B cell (primary cell): ENCODE measurements around the gene FBXL13. TPM values are rescaled to one million over a fixed set of nuclear protein-coding genes. Genes with fewer than 3 reads are reported as not detected.
"Not testable (repeated sequence)": the region's sequence is repeated elsewhere in the genome, so short reads cannot be mapped to it uniquely, and the experiment has no call there.

ENCODE experiments used
- ATAC-seq: fragments of 200-7000 bp; cut with Tn5 transposase; one replicate; pipeline ENCODE4 v1.10.0; 2021; ENCODE audit warnings: low read depth, mild to moderate bottlenecking, moderate number of reproducible peaks, moderate library complexity
- CTCF ChIA-PET: fragments of 350-600 bp; sonication (Branson Sonifier 250); formaldehyde crosslinking; loops from one replicate; lab custom pipeline; 2021; ENCODE audit warnings: antibody characterized with exemption, inconsistent platforms; lab: Charles Lee
- POLR2A ChIA-PET: fragments of 350-600 bp; sonication (Branson Sonifier 250); formaldehyde crosslinking; loops from one replicate; lab custom pipeline; 2021; ENCODE audit warnings: antibody characterized with exemption; lab: Charles Lee
- DNase-seq: peaks from one replicate; pipeline ENCODE4 v3.0.0; 2013
- H2AFZ ChIP-seq: 2 replicates; pipeline ENCODE4 v1.6.1; 2012; ENCODE audit warnings: mild to moderate bottlenecking, low read depth, low read length; ENCODE audit not compliant: insufficient read depth, poor library complexity, severe bottlenecking
- H3K27ac ChIP-seq, 2 donors: 1 replicate in 1 of 2; 2 replicates in 1 of 2; pipeline ENCODE4 v1.5.1; 2012 to 2013; ENCODE audit warnings: low read length in 2 of 2, mild to moderate bottlenecking in 2 of 2, moderate library complexity in 1 of 2
- H3K27me3 ChIP-seq, 4 experiments: fragments of 200-600 bp in 1 of 4; sonication (generic) in 1 of 4; replicated peaks in 1 of 4; 1 replicate in 2 of 4; 2 replicates in 2 of 4; pipeline versions ENCODE4 v1.6.1 to v1.7.0; 2013 to 2016; ENCODE audit warnings: low read length in 3 of 4, mild to moderate bottlenecking in 2 of 4, mixed read lengths in 1 of 4, moderate library complexity in 1 of 4; ENCODE audit not compliant: insufficient read depth in 4 of 4, control insufficient read depth in 3 of 4; ENCODE audit errors: control extremely low read depth in 1 of 4
- H3K36me3 ChIP-seq, 2 experiments: replicated peaks in 1 of 2; 1 replicate in 1 of 2; 2 replicates in 1 of 2; pipeline versions ENCODE4 v1.6.1 to v1.7.1; 2013; ENCODE audit warnings: low read length in 1 of 2; ENCODE audit not compliant: insufficient read depth in 2 of 2, control insufficient read depth in 1 of 2; ENCODE audit errors: control extremely low read depth in 1 of 2, extremely low read depth in 1 of 2
- H3K4me1 ChIP-seq, 2 donors: fragments of 200-600 bp in 1 of 2; sonication (generic) in 1 of 2; 1 replicate in 1 of 2; 2 replicates in 1 of 2; pipeline versions ENCODE4 v1.5.1 to v1.6.1; 2013 to 2017; ENCODE audit warnings: low read length in 2 of 2; ENCODE audit not compliant: control insufficient read depth in 2 of 2, insufficient read depth in 2 of 2
- H3K4me2 ChIP-seq: replicated peaks from 2 replicates; pipeline ENCODE3; 2012; ENCODE audit warnings: mild to moderate bottlenecking, low read depth, low read length; ENCODE audit not compliant: poor library complexity, severe bottlenecking
- H3K4me3 ChIP-seq, 5 experiments: fragments of 200-600 bp in 1 of 5; sonication (generic) in 1 of 5; 1 replicate in 3 of 5; 2 replicates in 2 of 5; pipeline versions ENCODE4 v1.5.1 to v1.7.0; 2011 to 2016; ENCODE audit warnings: low read length in 4 of 5, mild to moderate bottlenecking in 4 of 5, low read depth in 2 of 5, control low read depth in 1 of 5, moderate library complexity in 1 of 5; ENCODE audit not compliant: insufficient read depth in 1 of 5; ENCODE audit errors: control extremely low read depth in 1 of 5, extremely low read depth in 1 of 5
- H3K79me2 ChIP-seq: fragments of 200-600 bp; sonication (generic); one replicate; pipeline ENCODE4 v1.6.0; 2016; ENCODE audit warnings: low read length; ENCODE audit not compliant: control insufficient read depth, insufficient read depth
- H3K9ac ChIP-seq: fragments of 200-600 bp; sonication (generic); 2 replicates; pipeline ENCODE4 v1.6.1; 2017; ENCODE audit warnings: mild to moderate bottlenecking, low read length, moderate library complexity
- H3K9me3 ChIP-seq, 3 donors: one replicate each; pipeline versions ENCODE4 v1.6.1 to v1.7.1; 2013; ENCODE audit warnings: low read length in 2 of 3; ENCODE audit not compliant: control insufficient read depth in 2 of 3, insufficient read depth in 1 of 3; ENCODE audit errors: control extremely low read depth in 1 of 3
- H4K20me1 ChIP-seq: 2 replicates; pipeline ENCODE4 v1.6.0; 2012; ENCODE audit warnings: mild to moderate bottlenecking, low read length; ENCODE audit not compliant: insufficient read depth, control insufficient read depth, poor library complexity, severe bottlenecking
- H3K27ac Mint-ChIP-seq: one replicate; pipeline ENCODE4 v1.8.0; 2021; ENCODE audit warnings: mixed read lengths
- H3K27me3 Mint-ChIP-seq: one replicate; pipeline ENCODE4 v1.8.0; 2021; ENCODE audit warnings: mixed read lengths
- H3K4me1 Mint-ChIP-seq: one replicate; pipeline ENCODE4 v1.8.0; 2021; ENCODE audit warnings: mixed read lengths
- H3K4me3 Mint-ChIP-seq: one replicate; pipeline ENCODE4 v1.8.0; 2021; ENCODE audit warnings: mixed read lengths
- H3K9me3 Mint-ChIP-seq: one replicate; pipeline ENCODE4 v1.8.0; 2022; ENCODE audit warnings: mixed read lengths; ENCODE audit not compliant: insufficient read depth
- CTCF ChIP-seq: fragments of 200-600 bp; IDR thresholded peaks from one replicate; pipeline ENCODE4 v1.8.0; 2022; ENCODE audit warnings: antibody characterized with exemption, mild to moderate bottlenecking
- EZH2 ChIP-seq: IDR thresholded peaks from 2 replicates; pipeline ENCODE4 v1.6.1; 2012; ENCODE audit warnings: borderline replicate concordance, low read depth, mild to moderate bottlenecking, moderate library complexity, low read length; ENCODE audit not compliant: insufficient read depth, poor library complexity, severe bottlenecking
- WGBS: methylation state at CpG from one replicate; pipeline ENCODE4 v1.1.5; 2013; ENCODE audit warnings: missing lambda C conversion rate; ENCODE audit not compliant: insufficient coverage; 5-methylcytosine and 5-hydroxymethylcytosine counted together
- intact Hi-C: fragments of 100-400 bp; cut with micrococcal nuclease; formaldehyde crosslinking; loops from one replicate; pipeline ENCODE4 v1.10.0; 2022
- polyA plus RNA-seq: library from polyadenylated mRNA; depleted of rRNA; stranded (reverse); fragments of >200 nt; gene quantifications from 2 replicates; pipeline ENCODE4 v1.2.3, GENCODE V29; 2012
- total RNA-seq, 2 donors: library from RNA; stranded (reverse); fragments of 120-200 nt in 1 of 2; gene quantifications; 1 replicate in 1 of 2; 2 replicates in 1 of 2; pipeline versions ENCODE4 v1.2.3 to v1.2.4, GENCODE V29; 2013 to 2022

FBXL13 gene
- total and polyA plus RNA-seq, 2 donors (not counting 1 experiment from before 2014, with no cell fraction given) = 0.22 to 4.0 TPM

- H3K9me3 Mint-ChIP-seq, H3K9me3 ChIP-seq, H3K4me1 Mint-ChIP-seq, H3K27me3 Mint-ChIP-seq, H3K27ac ChIP-seq, H3K4me3 ChIP-seq, H2AFZ ChIP-seq, intact Hi-C loops, DNase-seq, H4K20me1 ChIP-seq, H3K79me2 ChIP-seq, H3K27me3 ChIP-seq, H3K9ac ChIP-seq, H3K4me2 ChIP-seq, POLR2A ChIA-PET, H3K4me3 Mint-ChIP-seq, ATAC-seq, H3K27ac Mint-ChIP-seq, H3K4me1 ChIP-seq, H3K36me3 ChIP-seq: not testable (repeated sequence)
- CTCF ChIA-PET = interaction anchor here (0.6 kb wide), 1 partner anchor 24 kb away, joined by 3 read pairs; no protein-coding TSS in a partner anchor
- WGBS = 90% methylated on average over 19 of the region's 20 CpGs
Observed at GRCh38 chr7:103037823-103038739, 36.5 kb downstream of the FBXL13 start.

GRCh38 chr7:103037476-103037822 lies 37.1 kb downstream of the FBXL13 start:
- ATAC-seq = no peak
- H3K4me3 ChIP-seq = no peak overlapping the region
- no peaks in the 10 kb centered on the region for H3K27me3 ChIP-seq
- H4K20me1 ChIP-seq = no peaks in the 10 kb centered on the region
- no peaks in the 10 kb centered on the region for H3K27me3 Mint-ChIP-seq
- TF ChIP-seq EZH2 (no peak), CTCF (no peak)
- H3K4me1 ChIP-seq = no peaks in the 10 kb centered on the region
- H3K4me2 ChIP-seq = no peak overlapping the region
- H2AFZ ChIP-seq = no peak overlapping the region
- H3K36me3 ChIP-seq = no peaks in the 10 kb centered on the region
- H3K4me1 Mint-ChIP-seq = peaks cover 3% of the 10 kb centered on the region
- no peaks in the 10 kb centered on the region for H3K9me3 Mint-ChIP-seq
- H3K9me3 ChIP-seq = no peaks in the 10 kb centered on the region
- no peaks in the 10 kb centered on the region for H3K79me2 ChIP-seq
- ChIA-PET POLR2A (no interaction called here), CTCF (no interaction called here)
- DNase-seq = no peak
- H3K4me3 Mint-ChIP-seq = no peak overlapping the region
- intact Hi-C loops = no loop called here
- H3K27ac ChIP-seq = no peak overlapping the region
- no CpG with 5 or more reads among the region's 1 CpG for WGBS
- H3K9ac ChIP-seq = no peak overlapping the region
- H3K27ac Mint-ChIP-seq = no peak overlapping the region

- ATAC-seq, H3K27ac Mint-ChIP-seq, H3K27me3 ChIP-seq, DNase-seq, POLR2A ChIA-PET, H3K9ac ChIP-seq, H3K9me3 ChIP-seq, H3K4me3 Mint-ChIP-seq, H3K27ac ChIP-seq, H3K4me2 ChIP-seq, H3K27me3 Mint-ChIP-seq, intact Hi-C loops, H3K36me3 ChIP-seq, H3K4me1 Mint-ChIP-seq, H3K9me3 Mint-ChIP-seq, H3K79me2 ChIP-seq, H4K20me1 ChIP-seq, H2AFZ ChIP-seq, H3K4me1 ChIP-seq, CTCF ChIA-PET, H3K4me3 ChIP-seq: not testable (repeated sequence)
- 92% methylated on average over 18 of the region's 20 CpGs for WGBS
Observed at GRCh38 chr7:103034318-103034717, 40.3 kb downstream of the FBXL13 start.
